ENCODE measurements around the gene IFITM10.
"Not testable (repeated sequence)": the region's sequence is repeated elsewhere in the genome, so short reads cannot be mapped to it uniquely, and the experiment has no call there.

The IFITM10 gene

GRCh38 chr11:1691878-1692707, 58.3 kb downstream of the IFITM10 start:
- DNase-seq (ENCODE audit: low read depth in 3 of 3), result no peak

GRCh38 chr11:1691026-1691877, 59.1 kb downstream of the IFITM10 start:
- DNase-seq (ENCODE audit: low read depth in 3 of 3), result no peak

GRCh38 chr11:1690167-1691025, 60.0 kb downstream of the IFITM10 start:
- DNase-seq (ENCODE audit: low read depth in 3 of 3), result no peak

GRCh38 chr11:1689250-1690166, 60.9 kb downstream of the IFITM10 start:
- DNase-seq (ENCODE audit: low read depth in 3 of 3), result not testable (repeated sequence)

GRCh38 chr11:1688336-1688947, 62.0 kb downstream of the IFITM10 start:
- DNase-seq (ENCODE audit: low read depth in 3 of 3), result not testable (repeated sequence)

- DNase-seq (ENCODE audit: low read depth in 3 of 3), result not testable (repeated sequence)
Observed at GRCh38 chr11:1686220-1686619, 64.2 kb downstream of the IFITM10 start.

GRCh38 chr11:1684886-1685874, 65.2 kb downstream of the IFITM10 start:
- not testable (repeated sequence) for DNase-seq (ENCODE audit: low read depth in 3 of 3)

GRCh38 chr11:1683904-1684572, 66.4 kb downstream of the IFITM10 start:
- DNase-seq (ENCODE audit: low read depth in 3 of 3), result not testable (repeated sequence)

GRCh38 chr11:1683216-1683615, 67.2 kb downstream of the IFITM10 start:
- DNase-seq (ENCODE audit: low read depth in 3 of 3), result not testable (repeated sequence)
